ENCODE data around the gene RBL2. TPM values are rescaled to one million over a fixed set of nuclear protein-coding genes. Genes with fewer than 3 reads are reported as not detected.

Gene RBL2
- total and polyA plus RNA-seq, 7 donors = 25.0 to 113 (median 74.9) TPM

DNA sequence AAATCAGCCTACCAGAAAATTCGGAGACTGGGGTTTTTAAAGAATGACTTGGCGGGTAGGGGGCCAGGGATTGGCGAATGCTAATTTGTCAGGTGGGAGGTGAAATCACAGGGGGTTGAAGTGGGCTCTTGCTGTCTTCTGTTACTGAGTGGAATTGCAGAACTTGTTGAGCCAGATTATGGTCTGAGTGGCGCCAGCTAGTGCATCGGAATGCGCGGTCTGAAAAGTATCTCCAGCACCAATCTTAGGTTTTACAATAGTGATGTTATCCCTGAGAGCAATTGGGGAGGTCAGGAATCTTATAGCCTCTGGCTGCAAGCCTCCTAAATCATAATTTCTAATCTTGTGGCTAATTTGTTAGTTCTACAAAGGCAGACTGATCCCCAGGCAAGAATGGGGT lies 762 bp upstream of the RBL2 start:
- Histone ChIP-seq H3K27ac (peak overlapping the region; percentile 95 to 97 (median 97)), H3K4me1 (peaks cover 0 to 23% (median 11%) of the 10 kb centered on the region in 4 donors), H3K4me3 (peak overlapping the region in 3 of 4 donors; percentile 82 to 97 (median 93)), H3K9me3 (no peaks in the 10 kb centered on the region), H3K36me3 (no peaks in the 10 kb centered on the region), H3K27me3 (no peaks in the 10 kb centered on the region)
- WGBS, 2 donors = 88 to 90% methylated on average over 7 of the region's 7 CpGs
- TF ChIP-seq POLR2A (IDR thresholded peaks at IDR 0.05) = no peak
- TF ChIP-seq EP300 (IDR thresholded peaks at IDR 0.05) = no peak
- TF ChIP-seq CTCF (IDR thresholded peaks at IDR 0.05) = no peak
- no peak for TF ChIP-seq POLR2AphosphoS5 (IDR thresholded peaks at IDR 0.05)
- DNase-seq = no peak
- intact Hi-C loops (cut with DNase I) = loop anchor here (5.0 to 10.0 kb wide), 2 partner anchors 299 to 381 kb away; partner anchors contain the start of genes CHD9 and CHD9NB

DNA sequence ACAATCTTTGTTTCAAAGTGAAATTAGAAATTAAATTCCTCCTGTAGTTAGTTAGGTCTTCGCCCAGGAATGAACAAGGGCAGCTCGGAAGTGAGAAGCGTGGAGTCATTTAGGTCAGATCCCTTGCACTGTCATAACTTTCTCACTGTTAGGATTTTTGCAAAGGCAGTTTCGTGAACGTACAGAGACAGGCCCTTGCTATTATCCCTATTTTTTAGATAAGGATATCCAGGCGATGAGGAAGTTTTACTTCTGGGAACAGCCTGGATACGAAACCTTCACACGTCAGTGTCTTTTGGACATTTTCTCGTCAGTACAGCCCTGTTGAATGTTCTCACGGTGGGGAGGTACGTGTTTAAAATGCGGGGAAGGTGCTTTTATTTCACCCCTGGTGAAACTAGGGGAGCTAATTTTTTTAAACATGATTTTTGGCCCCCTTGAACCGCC lies 318 bp upstream of the RBL2 start:
- Histone ChIP-seq H3K27ac (peak overlapping the region; percentile 95 to 97 (median 97)), H3K36me3 (no peaks in the 10 kb centered on the region), H3K9me3 (no peaks in the 10 kb centered on the region), H3K27me3 (no peaks in the 10 kb centered on the region), H3K4me1 (peaks cover 0 to 23% (median 11%) of the 10 kb centered on the region in 4 donors), H3K4me3 (peak overlapping the region; percentile 82 to 97 (median 93))
- TF ChIP-seq EP300 (IDR thresholded peaks at IDR 0.05) = no peak
- TF ChIP-seq CTCF (IDR thresholded peaks at IDR 0.05) = no peak
- no peak for TF ChIP-seq POLR2AphosphoS5 (IDR thresholded peaks at IDR 0.05)
- no peak for TF ChIP-seq POLR2A (IDR thresholded peaks at IDR 0.05)
- intact Hi-C loops (cut with DNase I) = loop anchor here (2.0 to 10.0 kb wide), 3 partner anchors 69 to 382 kb away; partner anchors contain the start of genes AKTIP, CHD9 and CHD9NB
- 24 to 32% methylated on average over 13 of the region's 13 CpGs for WGBS, 2 donors
- no peak for DNase-seq

DNA sequence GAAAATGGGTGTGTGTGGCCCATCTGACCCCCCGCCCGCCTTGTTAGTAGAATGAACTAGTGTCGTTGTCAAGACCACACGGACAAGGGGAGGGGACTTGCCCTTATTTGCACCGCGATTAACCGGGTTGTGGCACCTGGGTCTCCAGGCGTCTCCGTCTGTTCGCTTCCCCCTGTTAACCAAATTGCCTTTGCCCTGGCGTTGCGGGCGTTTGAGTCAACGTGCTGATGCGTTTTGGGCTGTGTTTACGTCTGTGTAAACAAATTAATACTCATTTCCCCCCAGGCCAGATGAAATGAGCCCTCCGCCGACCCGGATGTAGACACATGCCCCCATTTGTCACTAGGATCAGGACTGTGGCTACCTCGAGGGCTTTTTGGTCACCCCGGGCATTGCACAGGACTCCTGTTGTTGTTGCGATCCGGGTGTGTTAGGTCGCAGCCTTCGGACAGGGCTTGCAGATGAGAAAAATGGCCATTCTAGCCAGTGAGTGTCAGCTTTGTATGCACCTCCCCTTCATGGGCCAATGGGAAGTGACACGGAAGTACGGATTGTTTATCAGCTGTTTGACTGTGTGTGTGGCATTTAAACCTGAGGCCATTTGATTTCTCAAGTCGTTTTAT lies 906 bp downstream of the RBL2 start:
- H3K36me3 ChIP-seq = no peaks in the 10 kb centered on the region
- peak overlapping the region; percentile 95 to 97 (median 97) for H3K27ac ChIP-seq
- no peaks in the 10 kb centered on the region for H3K9me3 ChIP-seq
- intact Hi-C loops (cut with DNase I) = loop anchor here (2.0 to 10.0 kb wide), 2 partner anchors 68 to 300 kb away; partner anchors contain the start of gene AKTIP
- WGBS, 2 donors = 0% methylated on average over 28 of the region's 28 CpGs
- H3K27me3 ChIP-seq = no peaks in the 10 kb centered on the region
- TF ChIP-seq POLR2A (IDR thresholded peaks at IDR 0.05) = peak in 1 of 2 donors; percentile 49
- TF ChIP-seq EP300 (IDR thresholded peaks at IDR 0.05) = no peak
- no peak for TF ChIP-seq CTCF (IDR thresholded peaks at IDR 0.05)
- TF ChIP-seq POLR2AphosphoS5 (IDR thresholded peaks at IDR 0.05) = peak; percentile 32 to 83 (median 79)
- H3K4me3 ChIP-seq = peak overlapping the region; percentile 82 to 97 (median 93)
- DNase-seq = peak; percentile 87
- peaks cover 0 to 28% (median 11%) of the 10 kb centered on the region in 4 donors for H3K4me1 ChIP-seq

- no peak for DNase-seq
- Histone ChIP-seq H3K27me3 (no peaks in the 10 kb centered on the region), H3K36me3 (peaks cover 0 to 42% (median 8%) of the 10 kb centered on the region in 4 donors), H3K27ac (no peak overlapping the region), H3K9me3 (no peaks in the 10 kb centered on the region), H3K4me1 (peaks cover 0 to 28% (median 9%) of the 10 kb centered on the region in 4 donors), H3K4me3 (no peak overlapping the region)
- WGBS, 2 donors = 76 to 87% methylated on average over 5 of the region's 5 CpGs
- TF ChIP-seq CTCF (IDR thresholded peaks at IDR 0.05) (no peak), POLR2A (IDR thresholded peaks at IDR 0.05) (no peak), POLR2AphosphoS5 (IDR thresholded peaks at IDR 0.05) (no peak), EP300 (IDR thresholded peaks at IDR 0.05) (no peak)
- intact Hi-C loops (cut with DNase I) = no loop called here
Measured at GRCh38 chr16:53440125-53440524, 5.9 kb downstream of the RBL2 start.

Measured in sigmoid colon (tissue), 7 donors.